ENCODE results near the gene CLCN4.

CLCN4 gene

GRCh38 chrX:10239611-10240064 lies 82.9 kb downstream of the CLCN4 start:
- DNase-seq (ENCODE audit: low read depth in 1 of 2, low spot score in 1 of 2), result no peak

GRCh38 chrX:10240918-10241317 lies 84.1 kb downstream of the CLCN4 start:
- no peak for DNase-seq (ENCODE audit: low read depth in 1 of 2, low spot score in 1 of 2)

DNA sequence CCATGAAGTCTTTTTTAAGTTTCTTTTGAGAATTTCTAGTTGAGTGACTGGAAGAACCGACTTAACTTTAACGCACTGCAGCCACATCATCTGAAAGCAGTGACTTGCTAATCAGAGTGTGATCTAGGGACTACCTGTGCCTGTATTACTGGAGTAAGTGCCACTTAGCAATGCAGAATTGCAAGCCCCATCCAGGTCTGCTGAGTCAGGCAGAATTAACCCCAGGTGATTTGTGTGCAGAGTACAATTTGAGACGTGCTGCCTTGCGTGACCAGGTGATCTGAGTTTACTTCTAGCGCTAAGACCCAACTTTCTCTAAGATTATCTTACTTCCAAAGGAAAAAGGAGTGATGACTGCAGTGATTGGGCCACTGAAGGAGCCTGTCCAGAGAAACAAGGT lies 85.3 kb downstream of the CLCN4 start:
- DNase-seq (ENCODE audit: low read depth in 1 of 2, low spot score in 1 of 2), result no peak

- no peak for DNase-seq (ENCODE audit: low read depth in 1 of 2, low spot score in 1 of 2)
These were observed 86.3 kb downstream of the CLCN4 start for GRCh38 chrX:10243106-10243505.

DNA sequence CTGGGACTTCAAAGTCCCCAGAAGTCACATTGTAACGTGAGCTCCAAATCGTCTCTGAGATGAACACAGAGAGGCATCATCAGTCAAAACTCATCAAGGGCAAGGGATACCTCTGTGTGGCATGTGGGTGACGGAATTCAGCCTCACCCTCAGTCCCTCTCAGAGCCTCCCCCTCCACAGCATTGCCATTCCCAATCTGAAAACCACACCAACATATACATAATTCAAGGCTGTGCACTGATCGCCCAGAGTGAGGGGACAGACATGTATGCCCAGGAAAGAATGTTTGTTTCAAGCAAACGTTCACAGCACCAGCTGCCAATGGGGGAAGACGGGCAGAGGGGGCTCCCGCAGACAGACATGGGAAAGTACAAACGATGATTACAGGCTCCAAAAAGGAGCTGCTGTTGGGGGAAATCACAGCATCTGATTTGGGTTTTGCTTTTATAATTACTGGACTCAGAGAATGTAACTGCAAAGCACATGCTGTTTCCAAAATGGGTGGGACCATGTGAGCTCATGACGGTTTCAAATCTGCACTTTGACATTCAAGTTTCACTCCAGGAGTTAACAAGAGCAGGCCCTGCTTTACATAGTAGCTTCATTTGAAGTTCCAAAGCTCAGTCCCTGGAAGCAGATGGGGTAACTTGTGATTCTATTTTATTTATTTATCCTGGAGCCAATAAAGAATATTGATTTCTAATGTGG lies 88.3 kb downstream of the CLCN4 start:
- DNase-seq (ENCODE audit: low read depth in 1 of 2, low spot score in 1 of 2), result no peak

GRCh38 chrX:10245886-10246285 lies 89.1 kb downstream of the CLCN4 start:
- no peak for DNase-seq (ENCODE audit: low read depth in 1 of 2, low spot score in 1 of 2)

DNA sequence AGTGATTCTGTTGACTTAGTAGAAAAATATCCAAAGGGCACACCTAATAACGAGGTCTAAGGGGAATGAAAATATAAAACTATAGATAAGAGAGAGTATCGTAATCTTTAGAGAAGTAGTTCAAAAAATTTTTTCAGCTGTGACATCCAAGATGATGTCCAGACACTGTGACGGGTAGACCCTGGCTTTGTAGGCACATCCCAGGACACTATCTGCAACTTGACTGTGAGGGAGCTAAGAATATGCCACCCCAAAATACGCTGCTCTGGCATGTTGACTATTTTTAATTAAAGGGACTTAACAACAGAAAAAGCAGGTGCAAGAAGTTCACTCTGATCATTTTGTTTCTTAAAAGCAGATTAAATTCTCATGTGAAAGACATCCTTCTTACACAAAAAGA lies 89.5 kb downstream of the CLCN4 start:
- no peak for DNase-seq (ENCODE audit: low read depth in 1 of 2, low spot score in 1 of 2)

DNA sequence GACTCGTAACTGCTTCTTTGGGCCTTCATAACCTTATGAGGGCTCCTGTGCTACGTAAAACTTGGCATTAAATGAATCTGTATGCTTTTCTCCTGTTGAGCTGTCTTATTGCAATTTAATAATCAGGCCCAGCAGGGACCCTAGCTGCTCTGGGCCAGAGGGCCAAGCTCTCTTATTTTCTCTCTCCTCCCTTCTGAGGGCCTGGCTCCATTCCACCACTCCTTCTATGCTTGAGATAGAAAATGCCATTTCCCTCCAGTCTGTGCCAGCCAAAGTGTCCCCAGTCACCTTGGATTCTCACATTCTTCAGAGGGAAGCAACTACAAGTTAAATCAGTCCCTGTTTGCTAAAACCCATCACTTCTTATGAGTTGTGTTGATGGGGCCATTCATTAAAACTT lies 90.1 kb downstream of the CLCN4 start:
- no peak for DNase-seq (ENCODE audit: low read depth in 1 of 2, low spot score in 1 of 2)

DNA sequence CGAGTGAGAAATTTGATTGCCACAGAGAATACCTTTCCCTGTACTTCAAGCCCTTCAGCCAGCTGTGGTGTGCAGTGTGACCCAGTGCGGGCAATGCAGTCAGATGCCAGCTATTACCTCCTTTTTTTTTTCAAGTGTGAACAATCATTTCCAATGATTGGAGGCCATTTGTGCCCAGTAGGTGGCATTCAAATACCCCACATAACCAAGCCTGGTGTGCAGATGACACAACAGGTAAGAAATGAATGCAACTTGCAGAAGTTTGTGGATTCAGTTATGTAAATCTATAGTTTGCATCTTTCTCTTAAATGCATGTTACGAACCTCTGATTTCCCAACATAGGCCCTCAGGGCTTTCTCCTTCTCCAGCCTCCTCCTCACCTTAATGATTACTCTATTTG lies 98.0 kb downstream of the CLCN4 start:
- no peak for DNase-seq (ENCODE audit: low read depth in 1 of 2, low spot score in 1 of 2)

DNA sequence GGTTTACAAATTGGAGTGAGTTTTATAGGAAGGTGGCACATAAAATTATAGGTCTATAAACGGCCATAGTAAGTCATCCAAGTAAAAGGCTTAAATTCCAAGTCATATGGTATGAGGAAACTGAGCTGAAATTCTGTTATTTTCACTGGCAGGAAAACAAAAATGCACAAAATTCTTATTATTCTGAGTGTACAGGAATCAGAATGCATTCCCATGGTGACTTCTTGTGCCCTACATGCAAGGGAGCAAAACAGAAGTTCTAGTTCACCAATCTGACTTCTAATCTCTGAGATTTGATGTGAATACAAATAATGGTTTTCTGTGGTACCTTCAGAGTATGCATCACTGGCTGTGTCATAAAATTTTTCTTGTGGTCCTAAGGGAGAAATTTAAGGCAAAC lies 102.9 kb downstream of the CLCN4 start:
- DNase-seq (ENCODE audit: low read depth in 1 of 2, low spot score in 1 of 2), result no peak

GRCh38 chrX:10265775-10266174 lies 109.0 kb downstream of the CLCN4 start:
- DNase-seq (ENCODE audit: low read depth in 1 of 2, low spot score in 1 of 2), result no peak

GRCh38 chrX:10278716-10279115 lies 121.9 kb downstream of the CLCN4 start:
- DNase-seq (ENCODE audit: low read depth in 1 of 2, low spot score in 1 of 2), result no peak

DNA sequence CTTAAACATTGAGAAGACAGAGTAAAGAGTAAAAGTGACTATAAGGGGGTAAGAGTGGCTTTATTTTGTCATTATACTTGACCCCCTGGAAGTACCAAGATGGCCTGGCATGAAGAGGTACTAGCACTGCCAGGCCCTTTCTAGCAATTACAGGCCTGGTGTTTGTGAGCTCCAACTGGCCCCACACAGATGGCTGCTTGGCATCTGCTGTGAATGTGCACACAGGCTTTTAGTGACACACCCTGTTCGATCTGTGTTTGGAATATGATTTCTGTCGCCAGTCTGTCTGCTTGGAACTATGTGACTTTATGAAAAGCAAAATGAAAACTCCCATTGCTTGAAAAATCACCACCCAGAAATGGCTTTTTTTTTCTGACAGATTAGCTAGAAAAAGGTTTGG lies 123.3 kb downstream of the CLCN4 start:
- DNase-seq (ENCODE audit: low read depth in 1 of 2, low spot score in 1 of 2), result no peak

DNA sequence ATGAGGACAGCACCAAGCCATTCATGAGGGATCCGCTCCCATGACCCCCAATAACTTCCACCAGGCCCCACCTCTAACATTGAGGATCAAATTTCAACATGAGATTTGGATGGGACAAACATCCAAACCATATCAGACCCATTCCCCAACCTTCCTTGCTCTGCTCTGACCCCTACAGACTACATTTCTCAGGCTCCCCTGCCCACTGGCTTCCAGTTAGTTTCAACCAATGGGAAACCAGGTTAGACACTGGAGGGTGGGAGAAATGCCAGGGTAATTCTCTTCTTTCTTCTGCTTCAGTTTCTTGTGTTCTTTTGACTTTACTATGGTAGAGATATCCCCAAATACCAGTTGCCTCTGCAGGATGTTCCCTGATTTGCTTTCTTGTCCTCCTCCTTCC lies 125.7 kb downstream of the CLCN4 start:
- DNase-seq (ENCODE audit: low read depth in 1 of 2, low spot score in 1 of 2), result no peak

GRCh38 chrX:10286195-10286594 lies 129.4 kb downstream of the CLCN4 start:
- DNase-seq (ENCODE audit: low read depth in 1 of 2, low spot score in 1 of 2), result no peak

Data from stimulated activated CD4-positive, alpha-beta T cell treated with anti-CD3 and anti-CD28 coated beads, Interleukin-15, amount 100 ng/mL, for 1 hour (primary cell).